Hematopoietic multipotent progenitor cell treated with erythropoietin and hydrocortisone succinate and interleukin-3 and kit ligand, for 8 days (in vitro differentiated cells): Measurements from ENCODE around the gene GPBP1.
"Not testable (repeated sequence)": the region's sequence is repeated elsewhere in the genome, so short reads cannot be mapped to it uniquely, and the experiment has no call there.

Experiments
- DNase-seq: peaks from one replicate; pipeline ENCODE4 v3.0.0-alpha.2; 2015

Gene GPBP1

DNA sequence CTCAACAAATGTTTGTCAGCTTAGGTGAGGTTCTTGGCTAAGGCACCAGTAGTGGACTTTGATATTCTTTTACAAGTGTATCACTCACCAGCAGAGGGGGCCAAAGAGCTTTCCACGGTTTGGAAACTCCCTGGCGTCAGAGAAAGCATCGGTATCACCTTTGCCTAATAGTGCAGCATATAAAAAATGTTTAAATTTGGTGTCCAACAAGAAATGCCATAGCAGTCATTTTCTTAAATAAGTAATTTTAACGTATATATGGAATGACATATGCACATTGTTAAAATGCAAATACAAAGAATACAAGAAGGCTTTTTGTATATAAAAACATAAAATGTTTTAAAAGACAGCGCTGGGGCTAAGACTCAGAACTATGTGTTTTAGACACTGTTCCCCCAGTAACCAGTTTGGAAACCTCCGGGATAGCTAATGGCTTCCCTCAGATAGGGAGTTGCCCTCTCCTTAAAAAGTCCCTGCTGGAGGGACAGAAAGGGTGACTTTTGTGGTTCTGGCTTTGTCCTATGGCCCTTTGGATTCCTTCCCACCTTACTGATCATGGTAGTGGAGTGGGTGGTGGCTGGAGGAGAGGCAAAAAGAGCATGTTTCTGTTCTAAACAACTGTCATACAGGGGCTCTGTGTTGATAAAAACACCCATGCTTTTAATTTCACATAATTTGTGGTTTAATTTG, 124.6 kb downstream of the GPBP1 start:
- DNase-seq, result peak; percentile 82

DNA sequence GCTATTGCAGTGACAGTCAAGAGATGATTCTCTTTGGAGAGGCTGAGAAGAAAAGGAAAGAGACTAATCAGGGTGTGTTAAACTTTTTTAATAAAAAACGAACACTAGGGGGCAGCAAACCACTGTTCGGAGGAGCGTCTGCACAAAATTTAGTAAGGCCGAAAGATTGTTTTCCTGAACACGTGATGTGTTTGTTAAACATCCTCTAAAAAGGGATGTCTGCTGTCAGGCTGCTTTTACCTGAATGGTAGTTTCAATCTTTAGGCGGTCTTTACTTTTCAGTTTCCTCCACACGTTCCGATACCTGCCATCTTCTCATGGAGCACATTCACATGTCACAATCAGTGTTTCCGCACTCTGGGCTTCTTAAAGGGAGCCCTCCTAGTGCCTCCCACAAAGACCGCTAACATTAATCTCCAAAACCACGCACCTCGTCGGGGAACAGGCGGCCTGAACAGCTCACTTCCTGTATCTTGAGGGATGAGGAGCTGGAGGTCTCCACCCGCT, 125.2 kb downstream of the GPBP1 start:
- peak; percentile 79 for DNase-seq

DNA sequence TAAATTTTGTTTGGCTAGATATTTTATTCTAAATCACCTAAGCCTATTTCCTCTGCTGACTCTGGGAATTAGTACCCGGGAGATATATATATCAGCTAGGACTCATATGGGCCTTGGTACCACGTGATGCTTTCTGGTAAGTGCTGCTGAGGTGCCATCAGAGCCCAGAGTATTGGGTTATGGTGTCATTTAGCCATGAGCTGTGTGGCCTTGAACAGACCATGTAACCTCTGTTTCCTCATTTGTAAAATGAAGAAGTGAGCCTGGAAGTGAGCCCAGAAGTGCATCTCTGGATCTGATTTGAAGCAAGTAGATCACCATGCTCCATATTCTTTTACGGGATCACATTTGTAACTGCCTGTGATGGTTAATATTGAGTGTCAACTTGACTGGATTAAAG, 126.1 kb downstream of the GPBP1 start:
- no peak for DNase-seq

DNA sequence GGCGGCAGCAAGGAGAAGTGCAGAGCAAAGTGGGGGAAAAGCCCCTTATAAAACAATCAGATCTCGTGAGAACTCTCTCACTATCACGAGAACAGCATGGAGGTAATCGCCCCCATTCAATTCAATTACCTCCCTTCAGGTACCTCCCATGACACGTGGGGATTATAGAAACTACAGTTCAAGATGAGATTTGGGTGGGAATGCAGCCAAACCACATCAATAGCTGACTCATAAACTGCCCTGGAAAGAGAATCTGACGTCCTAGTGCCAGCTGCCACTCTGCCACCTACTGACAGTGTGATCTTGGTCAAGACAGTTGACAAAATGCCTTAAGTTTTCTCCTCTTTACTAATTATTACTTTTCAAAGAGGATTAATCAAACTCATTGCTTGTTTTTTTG, 128.3 kb downstream of the GPBP1 start:
- peak; percentile 79 for DNase-seq

DNA sequence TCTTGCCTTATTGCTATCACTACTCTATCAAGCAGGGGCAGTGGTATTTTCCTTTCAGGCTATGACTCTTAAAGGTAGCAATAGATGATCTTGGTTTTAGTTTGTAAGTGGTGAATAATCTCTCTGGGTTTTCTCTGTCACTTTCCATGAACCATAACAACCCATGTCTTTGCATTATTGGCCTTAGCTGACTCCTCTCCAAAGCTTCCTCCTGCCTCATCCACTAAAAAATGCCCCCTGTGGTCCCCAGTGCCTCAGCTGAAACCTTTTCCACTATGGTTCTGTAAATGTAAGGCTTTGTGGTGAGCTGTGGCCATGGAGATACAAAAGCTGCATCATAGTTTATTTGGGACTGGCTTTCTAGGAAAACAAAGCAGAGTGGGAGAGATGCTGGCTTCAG, 128.8 kb downstream of the GPBP1 start:
- DNase-seq, result no peak

DNA sequence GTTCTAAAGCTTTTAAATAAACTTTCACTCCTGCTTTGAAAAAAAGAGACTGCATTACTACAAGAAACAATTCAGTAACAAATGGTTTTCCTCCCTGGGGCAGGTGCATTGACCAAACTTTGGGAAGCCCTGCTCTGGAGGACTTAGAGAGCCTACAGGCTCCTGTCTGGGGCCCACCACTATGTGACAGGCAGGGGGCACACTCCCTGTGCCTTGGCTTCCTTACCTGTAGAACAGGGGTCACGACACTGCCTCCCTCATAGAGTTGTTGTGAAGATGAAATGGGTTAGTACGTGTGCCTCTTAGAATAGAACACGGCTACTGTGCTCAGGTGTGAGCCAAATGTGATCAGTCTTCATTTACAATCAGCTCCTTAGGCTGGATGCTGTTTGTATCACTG, 130.1 kb downstream of the GPBP1 start:
- DNase-seq, result no peak

DNA sequence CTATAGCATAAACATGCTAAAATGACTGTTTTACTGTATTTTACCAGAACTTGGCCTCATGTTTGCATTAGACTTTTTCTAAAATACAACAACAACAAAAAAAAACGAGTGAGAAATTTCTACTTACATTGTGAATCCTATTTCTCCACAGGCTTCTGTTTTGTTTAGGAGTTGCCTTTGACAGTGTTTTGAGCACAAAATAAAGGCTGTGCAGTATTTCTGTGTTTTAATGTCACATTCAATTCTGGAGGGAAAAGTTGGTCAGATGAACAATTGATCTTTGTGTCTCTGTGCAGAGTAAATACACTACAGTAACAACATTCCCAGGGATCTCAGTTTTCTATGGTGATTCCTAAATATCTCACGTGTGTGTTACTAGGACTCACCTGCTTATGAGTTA, 131.1 kb downstream of the GPBP1 start:
- no peak for DNase-seq

DNA sequence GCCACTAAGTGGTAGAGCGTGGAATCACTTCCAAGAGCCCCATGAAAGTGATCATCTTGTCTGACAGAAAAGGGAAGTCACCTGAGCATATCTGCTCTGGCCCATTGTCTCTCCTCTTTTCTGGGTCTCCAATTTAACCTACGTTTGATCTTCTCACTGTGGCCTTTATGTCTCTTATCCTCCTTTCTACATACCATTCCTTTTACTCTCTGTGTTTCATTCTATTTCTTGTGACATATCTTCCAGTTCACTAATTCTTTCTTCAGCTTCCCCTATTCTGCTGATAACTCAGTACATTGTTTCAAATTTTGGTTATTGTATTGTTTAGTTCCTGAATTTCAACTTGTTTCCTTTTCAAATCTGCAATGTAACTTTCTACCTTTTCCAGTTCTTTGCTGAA, 132.5 kb downstream of the GPBP1 start:
- no peak for DNase-seq

DNA sequence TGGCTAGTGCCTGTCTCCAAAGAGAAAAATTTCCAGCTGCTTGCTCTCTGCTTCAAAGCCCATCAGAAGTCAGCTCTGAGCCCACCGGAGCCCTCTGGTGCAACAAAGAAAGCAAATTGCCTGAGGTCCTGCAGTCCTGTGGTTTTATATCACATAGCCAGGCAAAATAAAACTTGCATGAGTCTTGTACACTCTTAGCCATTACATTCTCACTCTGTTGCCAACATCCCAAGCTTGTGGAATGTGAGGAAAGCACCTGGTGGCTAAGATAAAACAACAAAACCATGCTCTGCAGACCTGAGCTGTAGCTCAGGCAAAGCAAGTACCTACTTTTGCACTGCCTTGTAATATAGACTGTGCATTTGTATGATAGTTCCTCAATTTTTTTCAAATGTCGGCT, 133.7 kb downstream of the GPBP1 start:
- DNase-seq, result no peak

DNA sequence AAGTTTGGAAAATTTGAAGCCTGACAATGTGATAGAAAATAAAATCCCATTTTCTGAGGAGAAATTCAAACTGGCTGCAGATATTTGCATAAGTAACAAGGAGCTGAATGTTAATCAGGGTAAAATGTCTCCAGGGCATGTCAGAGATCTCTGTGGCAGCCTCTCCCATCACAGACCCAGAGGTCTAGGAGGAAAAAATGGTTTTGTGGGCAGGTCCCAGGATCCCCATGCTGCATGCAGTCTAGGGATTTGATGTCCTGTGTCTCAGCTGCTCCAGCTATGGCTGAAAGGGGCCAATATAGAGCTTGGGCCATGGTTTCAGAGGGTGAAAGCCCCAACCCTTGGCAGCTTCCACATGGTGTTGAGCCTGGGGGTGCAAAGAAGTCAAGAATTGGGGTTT, 135.2 kb downstream of the GPBP1 start:
- not testable (repeated sequence) for DNase-seq

DNA sequence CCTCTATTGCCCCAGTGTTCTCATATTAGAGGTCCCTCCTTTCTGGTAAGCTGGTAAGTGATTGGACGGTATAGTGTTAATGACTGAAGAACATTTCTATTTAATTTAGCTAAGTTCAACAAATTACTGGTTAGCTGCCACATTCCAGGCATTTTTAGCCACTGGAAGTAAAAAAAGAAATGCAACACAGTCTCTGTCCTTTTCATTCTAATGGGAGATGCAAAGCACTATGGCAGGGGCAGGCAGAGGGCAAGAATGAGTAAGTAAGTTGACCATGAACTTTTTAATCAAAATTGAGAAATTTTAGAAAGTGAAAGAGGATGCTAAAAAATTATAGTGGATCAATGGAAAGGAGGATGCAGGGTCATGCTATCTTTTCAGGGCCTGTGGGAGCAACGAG, 137.4 kb downstream of the GPBP1 start:
- no peak for DNase-seq

DNA sequence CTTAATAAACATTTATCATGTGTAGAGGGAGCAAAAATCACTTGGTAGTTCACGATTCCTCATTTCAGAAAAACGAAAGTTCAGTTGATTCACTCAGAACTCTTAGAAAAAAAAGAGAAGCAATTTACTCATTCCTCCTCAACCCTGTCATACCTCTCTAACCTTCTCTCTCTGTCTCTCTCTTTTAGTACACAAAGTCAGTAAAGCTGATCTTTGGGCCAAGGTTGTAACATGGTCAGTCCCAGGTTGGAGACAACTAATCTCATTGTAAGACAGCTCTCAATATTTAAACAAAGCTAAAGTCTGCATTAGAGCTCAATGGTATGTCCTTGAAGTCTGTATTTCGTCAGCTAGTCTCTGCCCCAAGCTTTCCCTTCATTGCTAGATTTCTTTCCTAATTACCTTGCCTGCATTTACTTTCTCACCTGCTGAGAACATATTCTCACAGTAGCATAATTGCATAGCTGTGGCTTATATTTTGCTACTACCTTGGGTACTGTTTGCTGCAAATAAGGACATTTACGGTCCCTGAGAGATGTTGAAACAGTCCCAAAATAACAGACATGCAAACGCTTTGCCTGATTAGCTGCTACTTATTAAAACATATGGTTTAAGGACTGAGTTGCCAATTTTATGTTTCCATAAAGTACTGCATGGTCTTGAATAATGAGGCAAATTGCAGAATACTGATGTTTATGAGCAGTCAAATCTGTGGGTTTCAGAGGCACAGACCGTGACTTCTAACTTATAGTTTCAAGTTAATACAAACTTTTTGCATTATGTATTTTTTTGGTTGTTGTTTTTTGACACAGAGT, 138.3 kb downstream of the GPBP1 start:
- DNase-seq, result no peak

DNA sequence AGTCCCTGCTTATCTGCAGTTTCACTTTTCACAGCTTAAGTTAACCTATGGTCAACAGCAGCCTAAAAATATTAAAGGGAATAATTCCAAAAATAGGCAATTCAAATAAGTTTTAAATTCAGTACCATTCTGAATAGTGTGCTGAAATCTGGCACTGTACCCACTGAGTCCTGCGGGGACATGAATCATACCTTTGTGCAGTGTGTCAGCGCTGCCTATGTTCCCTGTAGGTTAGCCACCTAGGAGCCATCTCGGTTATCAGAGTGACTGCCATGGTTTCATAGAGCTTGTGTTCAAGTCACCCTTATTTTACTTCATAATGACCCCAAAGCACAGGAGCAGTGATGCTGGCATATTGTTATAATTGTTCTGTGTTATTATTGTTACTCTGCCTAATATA, 139.9 kb downstream of the GPBP1 start:
- no peak for DNase-seq
